Neural progenitor cell (in vitro differentiated cells): Measurements from ENCODE around the gene NKAIN2.

Experiments
- CTCF ChIP-seq: fragments of 200-600 bp; sonication (generic); IDR thresholded peaks from 2 replicates; pipeline ENCODE4 v1.5.1; 2017; ENCODE audit warnings: antibody characterized with exemption, mild to moderate bottlenecking
- EZH2 ChIP-seq: fragments of 200-600 bp; sonication (generic); IDR thresholded peaks from 2 replicates; pipeline ENCODE4 v1.6.1; 2017; ENCODE audit warnings: antibody characterized with exemption, mild to moderate bottlenecking, moderate library complexity
- EZH2phosphoT487 ChIP-seq: fragments of 200-600 bp; sonication (generic); IDR thresholded peaks from 2 replicates; pipeline ENCODE4 v1.6.1; 2017; ENCODE audit warnings: antibody characterized with exemption

- TF ChIP-seq CTCF (no peak), EZH2phosphoT487 (no peak), EZH2 (no peak)
Observed at GRCh38 chr6:124260337-124260736, 456.7 kb downstream of the NKAIN2 start.
